K562 (cell line): ENCODE results near the gene SIX3. TPM values are rescaled to one million over a fixed set of nuclear protein-coding genes. Genes with fewer than 3 reads are reported as not detected.

Experiments
- E2F1 ChIP-seq: sonication (generic); formaldehyde crosslinking; IDR thresholded peaks from 2 replicates; pipeline ENCODE4 v1.8.1; 2023; ENCODE audit warnings: mild to moderate bottlenecking, missing genetic modification reagents, moderate library complexity
- FOXK2 ChIP-seq, 2 experiments: fragments of 450-650 bp; IDR thresholded peaks in 1 of 2; conservative IDR thresholded peaks in 1 of 2; 2 replicates each; pipeline ENCODE4 v1.6.1; 2016; ENCODE audit warnings: low read depth in 2 of 2, mild to moderate bottlenecking in 1 of 2
- JUND ChIP-seq, 2 experiments: IDR thresholded peaks; 2 replicates in 1 of 2; 3 replicates in 1 of 2; pipeline ENCODE4 v1.6.1; 2011; ENCODE audit warnings: borderline replicate concordance in 2 of 2, low read depth in 2 of 2, low read length in 2 of 2, improper control_type of control experiment in 1 of 2, missing biosample characterization in 1 of 2, missing genetic modification characterization in 1 of 2, missing genetic modification reagents in 1 of 2
- MAFK ChIP-seq: IDR thresholded peaks from 2 replicates; pipeline ENCODE4 v1.6.1; 2011; ENCODE audit warnings: low read length, improper control_type of control experiment
- POLR2AphosphoS2 ChIP-seq: IDR thresholded peaks from 2 replicates; pipeline ENCODE4 v1.6.1; 2012; ENCODE audit warnings: low read length, improper control_type of control experiment
- REST ChIP-seq, 2 experiments: fragments of 450-650 bp; formaldehyde crosslinking in 1 of 2; IDR thresholded peaks; 2 replicates each; pipeline versions ENCODE4 v1.4.0 to v1.6.1; 2014 to 2020; ENCODE audit warnings: mild to moderate bottlenecking in 2 of 2, borderline replicate concordance in 1 of 2, low read depth in 1 of 2
- SMC3 ChIP-seq: conservative IDR thresholded peaks from 2 replicates; pipeline ENCODE4 v1.6.1; 2011; ENCODE audit warnings: low read depth, low read length, improper control_type of control experiment; ENCODE audit not compliant: insufficient read depth
- STAG1 ChIP-seq: sonication (generic); formaldehyde crosslinking; IDR thresholded peaks from 2 replicates; pipeline ENCODE4 v1.5.0; 2020; ENCODE audit warnings: missing genetic modification reagents, borderline replicate concordance
- TAL1 ChIP-seq: fragments of 450-650 bp; IDR thresholded peaks from 2 replicates; pipeline ENCODE4 v1.6.1; 2016; ENCODE audit warnings: mild to moderate bottlenecking
- TARDBP ChIP-seq: fragments of 450-650 bp; IDR thresholded peaks from 2 replicates; pipeline ENCODE4 v1.6.1; 2016
- ZBTB17 ChIP-seq: fragments of 450-650 bp; formaldehyde crosslinking; IDR thresholded peaks from 2 replicates; pipeline ENCODE4 v1.4.0; 2020; ENCODE audit warnings: mild to moderate bottlenecking
- ZC3H11A ChIP-seq: IDR thresholded peaks from 2 replicates; pipeline ENCODE4 v1.6.1; 2012; ENCODE audit warnings: low read depth, low read length, improper control_type of control experiment
- ZC3H8 ChIP-seq: fragments of 450-650 bp; IDR thresholded peaks from 2 replicates; pipeline ENCODE4 v1.6.1; 2017
- ZFP36 ChIP-seq: fragments of 150-350 bp; IDR thresholded peaks from 2 replicates; pipeline ENCODE4 v1.6.1; 2018; ENCODE audit warnings: low read length, low read depth; ENCODE audit not compliant: partially characterized antibody
- ZNF184 ChIP-seq: sonication (generic); formaldehyde crosslinking; IDR thresholded peaks from 2 replicates; pipeline ENCODE4 v1.5.0; 2020; ENCODE audit warnings: missing genetic modification reagents
- polyA plus RNA-seq, 8 experiments: library from polyadenylated mRNA; depleted of rRNA in 4 of 8; stranded (reverse) in 5 of 8; unstranded in 3 of 8; fragments of >200 nt; fragmentation: Nextera tagmentation in 2 of 8; fragmentation: Illumina TruSeq in 1 of 8; extraction: Ambion mirVana in 2 of 8; extraction: Trizol in 1 of 8; gene quantifications; 2 replicates each; pipeline versions ENCODE4 v1.2.1 to v1.2.3, GENCODE V29; 2011 to 2014; ENCODE audit warnings: inconsistent platforms in 1 of 8, missing spikeins in 1 of 8
- total RNA-seq, 7 experiments: library from RNA; depleted of rRNA in 6 of 7; stranded (reverse); fragments of >200 nt in 6 of 7; fragmentation: Illumina TruSeq in 2 of 7; extraction: Trizol in 2 of 7; gene quantifications; 2 replicates each; pipeline versions ENCODE4 v1.2.1 to v1.2.3, GENCODE V29; 2011 to 2021; ENCODE audit warnings: low replicate concordance in 1 of 7
- TF ChIP-seq, protein P1 (sequence below): fragments of 450-650 bp; IDR thresholded peaks from 2 replicates; pipeline ENCODE4 v1.6.1; 2014; ENCODE audit warnings: low read depth, mild to moderate bottlenecking, moderate library complexity, borderline replicate concordance
- TF ChIP-seq, protein P2 (sequence below): fragments of 450-650 bp; formaldehyde crosslinking; IDR thresholded peaks from 2 replicates; pipeline ENCODE4 v1.4.0; 2020; ENCODE audit warnings: mild to moderate bottlenecking, moderate library complexity

SIX3 gene
- total and polyA plus RNA-seq, 9 of the 15 experiments (the other 6 are each of a cell fraction or from before 2014, with no cell fraction given): not detected

DNA sequence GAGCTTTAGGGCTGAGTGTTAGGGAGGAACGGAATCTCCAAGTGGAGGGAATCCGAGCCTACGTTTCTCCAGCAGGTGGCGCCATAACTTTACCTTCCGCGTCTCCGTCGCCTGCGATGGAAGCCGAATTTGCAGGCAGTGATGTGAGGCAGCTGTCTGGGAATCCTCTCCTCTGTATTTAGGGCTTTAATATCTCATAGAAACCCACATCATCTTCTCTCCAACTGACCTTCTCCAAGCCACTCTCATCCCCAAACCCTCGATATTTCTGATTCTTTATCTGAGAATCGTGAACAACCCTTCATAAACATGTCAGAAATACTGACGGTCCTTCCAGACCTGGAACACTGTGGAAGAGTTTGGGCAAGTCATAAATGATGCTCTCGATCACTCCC, 40.2 kb downstream of the SIX3 start (continued):
- TF ChIP-seq, protein P1, sequence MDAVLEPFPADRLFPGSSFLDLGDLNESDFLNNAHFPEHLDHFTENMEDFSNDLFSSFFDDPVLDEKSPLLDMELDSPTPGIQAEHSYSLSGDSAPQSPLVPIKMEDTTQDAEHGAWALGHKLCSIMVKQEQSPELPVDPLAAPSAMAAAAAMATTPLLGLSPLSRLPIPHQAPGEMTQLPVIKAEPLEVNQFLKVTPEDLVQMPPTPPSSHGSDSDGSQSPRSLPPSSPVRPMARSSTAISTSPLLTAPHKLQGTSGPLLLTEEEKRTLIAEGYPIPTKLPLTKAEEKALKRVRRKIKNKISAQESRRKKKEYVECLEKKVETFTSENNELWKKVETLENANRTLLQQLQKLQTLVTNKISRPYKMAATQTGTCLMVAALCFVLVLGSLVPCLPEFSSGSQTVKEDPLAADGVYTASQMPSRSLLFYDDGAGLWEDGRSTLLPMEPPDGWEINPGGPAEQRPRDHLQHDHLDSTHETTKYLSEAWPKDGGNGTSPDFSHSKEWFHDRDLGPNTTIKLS: no peak
- TF ChIP-seq ZBTB17 (CRISPR knock-in tag): no peak
- TF ChIP-seq ZFP36: no peak
- peak; percentile 85 for TF ChIP-seq REST (IDR thresholded peaks at IDR 0.05; ENCODE audit: borderline replicate concordance)
- no peak for TF ChIP-seq REST (CRISPR knock-in tag; IDR thresholded peaks at IDR 0.05; ENCODE audit: low read depth)
- TF ChIP-seq ZC3H8: no peak
- peak; percentile 82; the same call in 1 of the 2 replicates for TF ChIP-seq STAG1 (CRISPR knock-in tag)
- peak; percentile 91 for TF ChIP-seq SMC3
- no peak for TF ChIP-seq TAL1
- TF ChIP-seq E2F1 (CRISPR knock-in tag): no peak
- TF ChIP-seq MAFK: no peak
- no peak for TF ChIP-seq ZNF184 (CRISPR knock-in tag)
- 0 out of 2 replicates have a peak, but pooled peaks have one; percentile 12 for TF ChIP-seq JUND (IDR thresholded peaks at IDR 0.05; ENCODE audit: borderline replicate concordance, low read depth, low read length)
- no peak for TF ChIP-seq JUND (tag; IDR thresholded peaks at IDR 0.05; ENCODE audit: borderline replicate concordance, low read depth, low read length)
- TF ChIP-seq FOXK2 (conservative IDR thresholded peaks at IDR 0.05 in 1 of 2, IDR thresholded peaks at IDR 0.05 in 1 of 2; ENCODE audit: low read depth in 2 of 2): no peak
- no peak for TF ChIP-seq POLR2AphosphoS2
- TF ChIP-seq, protein P2, sequence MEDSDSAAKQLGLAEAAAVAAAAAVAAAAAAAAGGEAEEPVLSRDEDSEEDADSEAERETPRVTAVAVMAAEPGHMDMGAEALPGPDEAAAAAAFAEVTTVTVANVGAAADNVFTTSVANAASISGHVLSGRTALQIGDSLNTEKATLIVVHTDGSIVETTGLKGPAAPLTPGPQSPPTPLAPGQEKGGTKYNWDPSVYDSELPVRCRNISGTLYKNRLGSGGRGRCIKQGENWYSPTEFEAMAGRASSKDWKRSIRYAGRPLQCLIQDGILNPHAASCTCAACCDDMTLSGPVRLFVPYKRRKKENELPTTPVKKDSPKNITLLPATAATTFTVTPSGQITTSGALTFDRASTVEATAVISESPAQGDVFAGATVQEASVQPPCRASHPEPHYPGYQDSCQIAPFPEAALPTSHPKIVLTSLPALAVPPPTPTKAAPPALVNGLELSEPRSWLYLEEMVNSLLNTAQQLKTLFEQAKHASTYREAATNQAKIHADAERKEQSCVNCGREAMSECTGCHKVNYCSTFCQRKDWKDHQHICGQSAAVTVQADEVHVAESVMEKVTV (CRISPR knock-in tag): peak; percentile 83
- TF ChIP-seq ZC3H11A: no peak
- TF ChIP-seq TARDBP: no peak
